ENCODE measurements around the gene EPHB2.

The EPHB2 gene

GRCh38 chr1:22728751-22729399 lies 18.2 kb downstream of the EPHB2 start:
- no peak for DNase-seq (ENCODE audit: extremely low read depth, low read depth)

GRCh38 chr1:22729400-22729773 lies 18.7 kb downstream of the EPHB2 start:
- no peak for DNase-seq (ENCODE audit: extremely low read depth, low read depth)
- TF ChIP-seq CTCF (IDR thresholded peaks at IDR 0.05; ENCODE audit: low read depth, low read length), result no peak

More at GRCh38 chr1:22728751-22729399, 18.2 kb downstream of the EPHB2 start:
- TF ChIP-seq CTCF (IDR thresholded peaks at IDR 0.05; ENCODE audit: low read depth, low read length), result no peak

GRCh38 chr1:22729912-22730311 lies 19.3 kb downstream of the EPHB2 start:
- DNase-seq (ENCODE audit: extremely low read depth, low read depth), result no peak

GRCh38 chr1:22731924-22732720 lies 21.5 kb downstream of the EPHB2 start:
- no peak for DNase-seq (ENCODE audit: extremely low read depth, low read depth)
- peak; percentile 49 for TF ChIP-seq CTCF (IDR thresholded peaks at IDR 0.05; ENCODE audit: low read depth, low read length)

More at GRCh38 chr1:22729912-22730311, 19.3 kb downstream of the EPHB2 start:
- no peak for TF ChIP-seq CTCF (IDR thresholded peaks at IDR 0.05; ENCODE audit: low read depth, low read length)

- TF ChIP-seq CTCF (IDR thresholded peaks at IDR 0.05; ENCODE audit: low read depth, low read length), result no peak
- DNase-seq (ENCODE audit: extremely low read depth, low read depth), result no peak
Observed at GRCh38 chr1:22733643-22734042, 23.0 kb downstream of the EPHB2 start.

GRCh38 chr1:22736501-22737080 lies 26.0 kb downstream of the EPHB2 start:
- no peak for TF ChIP-seq CTCF (IDR thresholded peaks at IDR 0.05; ENCODE audit: low read depth, low read length)
- no peak for DNase-seq (ENCODE audit: extremely low read depth, low read depth)
